Osteoblast (primary cell): ENCODE data around the gene ARRDC4. TPM values are rescaled to one million over a fixed set of nuclear protein-coding genes. Genes with fewer than 3 reads are reported as not detected.

Source experiments
- DNase-seq: peaks from one replicate; pipeline ENCODE4 v3.0.0; 2011; ENCODE audit warnings: low spot score, mixed read lengths; ENCODE audit not compliant: insufficient read length; ENCODE audit errors: missing footprints
- H2AFZ ChIP-seq: 2 replicates; pipeline ENCODE4 v1.6.0; 2011; ENCODE audit warnings: mild to moderate bottlenecking, low read length
- H3K27ac ChIP-seq: 2 replicates; pipeline ENCODE4 v1.5.1; 2011; ENCODE audit warnings: mild to moderate bottlenecking, low read depth, low read length, moderate library complexity
- H3K27me3 ChIP-seq: 2 replicates; pipeline ENCODE4 v1.6.0; 2012; ENCODE audit warnings: mild to moderate bottlenecking, control low read depth, inconsistent platforms, low read length, moderate library complexity; ENCODE audit not compliant: insufficient read depth
- H3K36me3 ChIP-seq: 2 replicates; pipeline ENCODE4 v1.5.1; 2011; ENCODE audit warnings: mild to moderate bottlenecking, low read length, control low read depth, moderate library complexity; ENCODE audit not compliant: insufficient read depth
- H3K4me1 ChIP-seq: 2 replicates; pipeline ENCODE4 v1.5.1; 2011; ENCODE audit warnings: mild to moderate bottlenecking, low read length, control low read depth, moderate library complexity; ENCODE audit not compliant: insufficient read depth
- H3K4me2 ChIP-seq: 2 replicates; pipeline ENCODE4 v1.6.0; 2011; ENCODE audit warnings: mild to moderate bottlenecking, low read length; ENCODE audit not compliant: insufficient read depth
- H3K4me3 ChIP-seq: fragments of 200-600 bp; sonication (generic); 3 replicates; pipeline ENCODE4 v1.5.1; 2012; ENCODE audit warnings: mild to moderate bottlenecking, low read length, inconsistent platforms; ENCODE audit not compliant: insufficient read depth
- H3K79me2 ChIP-seq: 2 replicates; pipeline ENCODE4 v1.6.0; 2012; ENCODE audit warnings: mild to moderate bottlenecking, low read length, control low read depth, inconsistent platforms; ENCODE audit not compliant: insufficient read depth
- H3K9me3 ChIP-seq: 2 replicates; pipeline ENCODE4 v1.5.1; 2011; ENCODE audit warnings: low read depth, low read length, control low read depth
- H4K20me1 ChIP-seq: 2 replicates; pipeline ENCODE4 v1.6.0; 2012; ENCODE audit warnings: mild to moderate bottlenecking, low read length, control low read depth; ENCODE audit not compliant: insufficient read depth
- total RNA-seq: library from RNA; depleted of rRNA; stranded (reverse); fragments of >200 nt; gene quantifications from 2 replicates; pipeline ENCODE4 v1.2.3, GENCODE V29; 2012
- TF ChIP-seq, protein P1 (sequence below): IDR thresholded peaks from 2 replicates; pipeline ENCODE4 v1.5.1; 2011; ENCODE audit warnings: mild to moderate bottlenecking, low read depth, low read length, moderate library complexity; ENCODE audit errors: extremely low read depth

Gene ARRDC4
- total RNA-seq, 1 donor: 17.0 TPM

GRCh38 chr15:97968380-97968779 lies 7.9 kb downstream of the ARRDC4 start:
- Histone ChIP-seq H3K4me1 (peaks cover 43% of the 10 kb centered on the region), H3K36me3 (peaks cover 51% of the 10 kb centered on the region), H3K79me2 (peaks cover 26% of the 10 kb centered on the region), H3K4me3 (no peak overlapping the region), H3K27me3 (no peaks in the 10 kb centered on the region), H3K4me2 (peak overlapping the region; percentile 31), H3K27ac (peak overlapping the region; percentile 58), H2AFZ (no peak overlapping the region), H3K9me3 (no peaks in the 10 kb centered on the region), H4K20me1 (peaks cover 11% of the 10 kb centered on the region)
- no peak for DNase-seq
- TF ChIP-seq, protein P1, sequence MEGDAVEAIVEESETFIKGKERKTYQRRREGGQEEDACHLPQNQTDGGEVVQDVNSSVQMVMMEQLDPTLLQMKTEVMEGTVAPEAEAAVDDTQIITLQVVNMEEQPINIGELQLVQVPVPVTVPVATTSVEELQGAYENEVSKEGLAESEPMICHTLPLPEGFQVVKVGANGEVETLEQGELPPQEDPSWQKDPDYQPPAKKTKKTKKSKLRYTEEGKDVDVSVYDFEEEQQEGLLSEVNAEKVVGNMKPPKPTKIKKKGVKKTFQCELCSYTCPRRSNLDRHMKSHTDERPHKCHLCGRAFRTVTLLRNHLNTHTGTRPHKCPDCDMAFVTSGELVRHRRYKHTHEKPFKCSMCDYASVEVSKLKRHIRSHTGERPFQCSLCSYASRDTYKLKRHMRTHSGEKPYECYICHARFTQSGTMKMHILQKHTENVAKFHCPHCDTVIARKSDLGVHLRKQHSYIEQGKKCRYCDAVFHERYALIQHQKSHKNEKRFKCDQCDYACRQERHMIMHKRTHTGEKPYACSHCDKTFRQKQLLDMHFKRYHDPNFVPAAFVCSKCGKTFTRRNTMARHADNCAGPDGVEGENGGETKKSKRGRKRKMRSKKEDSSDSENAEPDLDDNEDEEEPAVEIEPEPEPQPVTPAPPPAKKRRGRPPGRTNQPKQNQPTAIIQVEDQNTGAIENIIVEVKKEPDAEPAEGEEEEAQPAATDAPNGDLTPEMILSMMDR: no peak

DNA sequence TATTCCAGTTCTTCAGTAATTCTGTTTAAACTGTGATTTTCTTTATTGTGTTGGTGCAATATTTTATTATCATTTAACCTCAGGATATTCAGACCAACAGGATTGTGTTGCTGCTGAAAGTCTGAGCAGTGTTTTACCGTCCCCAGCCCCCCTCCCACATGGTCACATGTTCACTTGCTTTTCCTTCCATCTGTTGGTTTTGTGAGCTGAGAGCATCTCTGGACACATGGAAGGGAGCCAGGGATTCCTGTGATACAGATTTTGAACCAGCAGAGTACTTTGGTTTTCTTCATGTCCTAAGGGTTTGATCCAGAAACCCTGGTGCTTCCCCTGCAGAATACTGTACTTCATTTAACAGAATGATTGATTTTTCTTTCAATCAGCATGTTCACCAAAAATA lies 11.9 kb downstream of the ARRDC4 start:
- Histone ChIP-seq H3K4me3 (no peak overlapping the region), H4K20me1 (peaks cover 5% of the 10 kb centered on the region), H3K4me1 (peaks cover 17% of the 10 kb centered on the region), H3K27me3 (no peaks in the 10 kb centered on the region), H3K27ac (no peak overlapping the region), H3K9me3 (no peaks in the 10 kb centered on the region), H3K79me2 (no peaks in the 10 kb centered on the region), H3K4me2 (no peak overlapping the region), H3K36me3 (peaks cover 47% of the 10 kb centered on the region), H2AFZ (no peak overlapping the region)
- TF ChIP-seq, protein P1: no peak
- DNase-seq: no peak

DNA sequence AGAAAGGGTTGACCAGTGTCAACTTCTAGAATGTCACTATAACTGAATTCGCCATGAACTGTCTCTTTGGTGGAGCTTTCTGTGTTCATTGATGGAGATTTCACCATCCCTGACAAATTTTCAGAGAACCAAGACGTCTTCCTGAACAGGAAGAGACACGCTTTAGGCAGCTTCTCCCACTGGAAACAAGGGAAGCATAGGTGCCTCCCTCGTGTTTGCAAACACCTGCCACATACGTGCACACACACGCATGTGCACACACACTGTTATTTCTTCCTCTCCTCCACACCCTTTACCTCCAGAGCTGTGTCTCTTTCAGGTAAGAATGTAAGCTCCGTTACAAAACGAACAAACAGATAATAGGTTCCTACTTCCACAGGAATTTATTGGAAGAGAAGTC lies 15.6 kb downstream of the ARRDC4 start:
- no peak for DNase-seq
- H3K9me3 ChIP-seq: no peaks in the 10 kb centered on the region
- TF ChIP-seq, protein P1: no peak

DNA sequence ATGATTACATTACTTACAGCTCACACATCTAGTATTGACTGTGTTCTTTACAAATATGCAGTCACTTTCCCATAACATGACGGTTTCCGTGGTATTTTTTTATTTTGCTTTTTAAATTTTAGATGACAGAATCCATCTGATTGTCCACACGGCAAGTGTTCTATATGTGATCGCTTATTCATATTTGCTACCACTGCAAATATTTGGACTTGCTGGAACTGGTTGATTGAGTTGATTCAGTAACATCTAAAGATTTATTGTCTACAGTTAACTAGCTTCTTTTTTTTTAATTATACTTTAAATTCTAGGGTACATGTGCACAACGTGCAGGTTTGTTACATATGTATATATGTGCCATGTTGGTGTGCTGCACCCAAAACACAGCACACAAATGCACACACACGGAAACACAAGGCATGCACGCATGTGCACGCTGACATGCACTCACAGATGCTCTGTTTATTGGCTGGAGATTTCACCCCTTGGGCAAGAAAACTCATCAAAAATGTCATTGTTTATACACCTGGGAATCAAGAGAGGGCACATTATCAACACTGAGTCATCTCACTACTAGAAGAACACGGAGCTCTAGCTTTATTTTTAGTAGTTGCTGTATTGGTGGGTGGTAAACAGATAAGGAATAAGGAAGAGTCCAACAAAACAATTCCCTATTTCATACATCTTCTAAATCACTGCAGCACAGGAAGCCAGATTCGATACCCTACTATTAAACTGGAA lies 16.4 kb downstream of the ARRDC4 start:
- no peak overlapping the region for H3K4me3 ChIP-seq
- H3K4me2 ChIP-seq: no peak overlapping the region
- H4K20me1 ChIP-seq: peaks cover 5% of the 10 kb centered on the region
- H3K27me3 ChIP-seq: no peaks in the 10 kb centered on the region
- H2AFZ ChIP-seq: no peak overlapping the region
- no peak for DNase-seq
- H3K27ac ChIP-seq: no peak overlapping the region
- no peaks in the 10 kb centered on the region for H3K4me1 ChIP-seq
- TF ChIP-seq, protein P1: no peak
- no peaks in the 10 kb centered on the region for H3K79me2 ChIP-seq
- no peaks in the 10 kb centered on the region for H3K9me3 ChIP-seq
- H3K36me3 ChIP-seq: peaks cover 16% of the 10 kb centered on the region

More for the DNA sequence above, 15.6 kb downstream of the ARRDC4 start:
- H3K4me3 ChIP-seq: no peak overlapping the region
- no peaks in the 10 kb centered on the region for H3K27me3 ChIP-seq
- H4K20me1 ChIP-seq: peaks cover 5% of the 10 kb centered on the region
- H3K27ac ChIP-seq: no peak overlapping the region
- H2AFZ ChIP-seq: no peak overlapping the region
- H3K79me2 ChIP-seq: no peaks in the 10 kb centered on the region
- H3K4me1 ChIP-seq: no peaks in the 10 kb centered on the region
- H3K4me2 ChIP-seq: no peak overlapping the region
- peaks cover 24% of the 10 kb centered on the region for H3K36me3 ChIP-seq
